ENCODE results near the gene TMX1. TPM values are rescaled to one million over a fixed set of nuclear protein-coding genes. Genes with fewer than 3 reads are reported as not detected.

Gene TMX1
- total and polyA plus RNA-seq, 10 of the 15 experiments (the other 5 are each of a cell fraction or from before 2014, with no cell fraction given), result 29.1 to 152 (median 52.0) TPM

DNA sequence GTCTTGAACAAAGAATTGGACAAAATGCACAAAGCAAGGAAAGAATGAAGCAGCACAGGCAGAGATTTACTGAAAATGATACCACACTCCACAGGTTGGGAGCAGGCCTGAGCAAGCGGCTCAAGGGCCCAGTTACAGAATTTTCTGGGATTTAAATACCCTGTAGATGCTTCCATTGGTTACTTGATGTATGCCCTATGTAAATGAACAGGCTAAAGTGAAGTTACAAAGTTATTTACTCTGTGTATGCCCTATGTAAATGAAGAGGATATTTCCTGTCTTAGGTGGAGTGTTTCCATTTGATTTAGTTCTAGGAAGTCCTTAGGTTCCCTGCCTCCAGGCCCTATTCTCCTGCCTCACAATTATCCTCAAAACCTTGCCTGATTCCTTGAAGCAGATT, 36.6 kb downstream of the TMX1 start:
- ChIA-PET SMC1A (ENCODE audit: uncharacterized antibody, unreplicated experiment) (no interaction called here), POLR2A (no interaction called here), RAD21 (ENCODE audit: unreplicated experiment) (no interaction called here), CTCF (interaction anchor here (1.0 kb wide), 1 partner anchor 8 kb away, joined by 3 read pairs; no protein-coding TSS in a partner anchor)
- H3K27me3 ChIP-seq (replicated peaks in 1 of 2; ENCODE audit: control insufficient read depth in 2 of 2, insufficient read depth in 2 of 2, low read length in 1 of 2), result no peaks in the 10 kb centered on the region
- H3K27ac ChIP-seq (ENCODE audit: control insufficient read depth, insufficient read depth), result no peak overlapping the region
- no peaks in the 10 kb centered on the region for H3K79me2 ChIP-seq (ENCODE audit: control insufficient read depth, insufficient read depth, low read length)
- ATAC-seq (no peak), DNase-seq (ENCODE audit: low read depth, low spot score) (no peak), FAIRE-seq (no peak)
- TF ChIP-seq NFYB (IDR thresholded peaks at IDR 0.05; ENCODE audit: insufficient read depth, low read depth, low read length) (no peak), CREB1 (IDR thresholded peaks at IDR 0.05; ENCODE audit: low read depth) (no peak), BHLHE40 (IDR thresholded peaks at IDR 0.05; ENCODE audit: borderline replicate concordance in 1 of 2, low read depth in 2 of 2, low read length in 1 of 2) (no peak), SREBF2 (IDR thresholded peaks at IDR 0.05; ENCODE audit: low read length) (no peak), CHD4 (IDR thresholded peaks at IDR 0.05) (no peak), RBBP5 (conservative IDR thresholded peaks at IDR 0.05) (no peak), SMARCA5 (IDR thresholded peaks at IDR 0.05) (no peak)
- TF ChIP-seq, protein P1, sequence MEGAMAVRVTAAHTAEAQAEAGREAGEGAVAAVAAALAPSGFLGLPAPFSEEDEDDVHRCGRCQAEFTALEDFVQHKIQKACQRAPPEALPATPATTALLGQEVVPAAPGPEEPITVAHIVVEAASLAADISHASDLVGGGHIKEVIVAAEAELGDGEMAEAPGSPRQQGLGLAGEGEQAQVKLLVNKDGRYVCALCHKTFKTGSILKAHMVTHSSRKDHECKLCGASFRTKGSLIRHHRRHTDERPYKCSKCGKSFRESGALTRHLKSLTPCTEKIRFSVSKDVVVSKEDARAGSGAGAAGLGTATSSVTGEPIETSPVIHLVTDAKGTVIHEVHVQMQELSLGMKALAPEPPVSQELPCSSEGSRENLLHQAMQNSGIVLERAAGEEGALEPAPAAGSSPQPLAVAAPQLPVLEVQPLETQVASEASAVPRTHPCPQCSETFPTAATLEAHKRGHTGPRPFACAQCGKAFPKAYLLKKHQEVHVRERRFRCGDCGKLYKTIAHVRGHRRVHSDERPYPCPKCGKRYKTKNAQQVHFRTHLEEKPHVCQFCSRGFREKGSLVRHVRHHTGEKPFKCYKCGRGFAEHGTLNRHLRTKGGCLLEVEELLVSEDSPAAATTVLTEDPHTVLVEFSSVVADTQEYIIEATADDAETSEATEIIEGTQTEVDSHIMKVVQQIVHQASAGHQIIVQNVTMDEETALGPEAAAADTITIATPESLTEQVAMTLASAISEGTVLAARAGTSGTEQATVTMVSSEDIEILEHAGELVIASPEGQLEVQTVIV (IDR thresholded peaks at IDR 0.05; ENCODE audit: borderline replicate concordance, partially characterized antibody), result no peak
- TF ChIP-seq, protein P2, sequence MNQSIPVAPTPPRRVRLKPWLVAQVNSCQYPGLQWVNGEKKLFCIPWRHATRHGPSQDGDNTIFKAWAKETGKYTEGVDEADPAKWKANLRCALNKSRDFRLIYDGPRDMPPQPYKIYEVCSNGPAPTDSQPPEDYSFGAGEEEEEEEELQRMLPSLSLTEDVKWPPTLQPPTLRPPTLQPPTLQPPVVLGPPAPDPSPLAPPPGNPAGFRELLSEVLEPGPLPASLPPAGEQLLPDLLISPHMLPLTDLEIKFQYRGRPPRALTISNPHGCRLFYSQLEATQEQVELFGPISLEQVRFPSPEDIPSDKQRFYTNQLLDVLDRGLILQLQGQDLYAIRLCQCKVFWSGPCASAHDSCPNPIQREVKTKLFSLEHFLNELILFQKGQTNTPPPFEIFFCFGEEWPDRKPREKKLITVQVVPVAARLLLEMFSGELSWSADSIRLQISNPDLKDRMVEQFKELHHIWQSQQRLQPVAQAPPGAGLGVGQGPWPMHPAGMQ (IDR thresholded peaks at IDR 0.05; ENCODE audit: borderline replicate concordance), result no peak
- TF ChIP-seq, protein P3, sequence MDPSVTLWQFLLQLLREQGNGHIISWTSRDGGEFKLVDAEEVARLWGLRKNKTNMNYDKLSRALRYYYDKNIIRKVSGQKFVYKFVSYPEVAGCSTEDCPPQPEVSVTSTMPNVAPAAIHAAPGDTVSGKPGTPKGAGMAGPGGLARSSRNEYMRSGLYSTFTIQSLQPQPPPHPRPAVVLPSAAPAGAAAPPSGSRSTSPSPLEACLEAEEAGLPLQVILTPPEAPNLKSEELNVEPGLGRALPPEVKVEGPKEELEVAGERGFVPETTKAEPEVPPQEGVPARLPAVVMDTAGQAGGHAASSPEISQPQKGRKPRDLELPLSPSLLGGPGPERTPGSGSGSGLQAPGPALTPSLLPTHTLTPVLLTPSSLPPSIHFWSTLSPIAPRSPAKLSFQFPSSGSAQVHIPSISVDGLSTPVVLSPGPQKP (IDR thresholded peaks at IDR 0.05; ENCODE audit: low read depth, low read length), result no peak
- no peaks in the 10 kb centered on the region for H3K36me3 ChIP-seq (ENCODE audit: control insufficient read depth in 2 of 2, insufficient read depth in 2 of 2, low read length in 1 of 2)
- no peak overlapping the region for H2AFZ ChIP-seq (ENCODE audit: control insufficient read depth, low read depth, low read length)
- BruUV-seq (replicated peaks), result no TSS peak
- H3K9ac ChIP-seq (ENCODE audit: control insufficient read depth, insufficient read depth, low read length), result no peak overlapping the region
- H3K4me1 ChIP-seq (ENCODE audit: control insufficient read depth, insufficient read depth, low read length), result no peaks in the 10 kb centered on the region
- intact Hi-C loops (cut with micrococcal nuclease; ENCODE audit: unreplicated experiment) (no loop called here), in situ Hi-C loops (cut with MboI) (no loop called here)
- no peak overlapping the region for H3K4me3 ChIP-seq
- H4K20me1 ChIP-seq (ENCODE audit: control insufficient read depth, insufficient read depth), result no peaks in the 10 kb centered on the region
- no peaks in the 10 kb centered on the region for H3K9me3 ChIP-seq (replicated peaks; ENCODE audit: control insufficient read depth, insufficient read depth, low read length)
- WGBS (ENCODE audit: insufficient coverage, insufficient replicate concordance, low lambda C conversion rate, missing lambda C conversion rate), result 89% methylated on average over 1 of the region's 1 CpG
- H3K4me2 ChIP-seq (ENCODE audit: control insufficient read depth, insufficient read depth), result no peak overlapping the region
